Stimulated activated CD8-positive, alpha-beta memory T cell treated with anti-CD3 and anti-CD28 coated beads, Interleukin-7, amount 100 ng/mL, for 24 hours (primary cell): Measurements from ENCODE around the gene ITPA.

ENCODE experiments used
- DNase-seq: peaks from one replicate; pipeline ENCODE4 v3.0.0-alpha.2; 2020; ENCODE audit warnings: low read depth

ITPA gene

DNA sequence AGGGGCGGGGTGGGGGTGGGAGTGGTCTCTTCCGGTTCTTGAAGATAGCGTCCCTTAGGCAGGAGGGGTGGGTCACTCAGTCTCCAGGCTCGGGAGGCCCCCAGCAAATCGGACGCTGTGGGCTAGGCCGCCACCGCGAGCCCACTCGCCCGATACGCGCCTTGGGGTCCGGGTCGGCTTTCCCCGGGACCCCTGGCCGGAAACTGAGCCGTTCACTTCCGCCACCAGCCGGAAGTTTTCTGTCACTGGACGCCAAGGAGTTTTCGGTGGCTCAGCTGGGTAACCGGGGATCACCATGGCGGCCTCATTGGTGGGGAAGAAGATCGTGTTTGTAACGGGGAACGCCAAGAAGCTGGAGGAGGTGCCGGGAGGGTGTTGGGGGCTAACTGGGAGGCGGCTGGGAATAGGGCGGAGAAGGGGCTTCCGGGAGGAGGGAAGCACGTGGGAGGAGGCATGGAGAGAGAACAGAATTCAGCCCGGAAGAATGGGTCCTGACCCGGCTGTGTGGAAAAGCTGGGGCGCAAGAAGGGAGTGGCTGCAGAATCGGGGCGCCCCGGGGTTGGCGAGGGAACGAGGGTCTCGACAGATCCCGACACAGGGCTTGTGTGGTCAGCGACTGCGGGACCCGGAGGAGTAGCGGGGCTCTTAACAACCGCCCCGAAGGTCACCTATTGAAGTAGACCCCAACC lies at the start of gene ITPA:
TSS of gene ITPA (plus strand) at position 242 of the 689 bp plus-strand sequence. CDS start at position 296, 54 bp downstream.
- DNase-seq, result peak; percentile 38

DNA sequence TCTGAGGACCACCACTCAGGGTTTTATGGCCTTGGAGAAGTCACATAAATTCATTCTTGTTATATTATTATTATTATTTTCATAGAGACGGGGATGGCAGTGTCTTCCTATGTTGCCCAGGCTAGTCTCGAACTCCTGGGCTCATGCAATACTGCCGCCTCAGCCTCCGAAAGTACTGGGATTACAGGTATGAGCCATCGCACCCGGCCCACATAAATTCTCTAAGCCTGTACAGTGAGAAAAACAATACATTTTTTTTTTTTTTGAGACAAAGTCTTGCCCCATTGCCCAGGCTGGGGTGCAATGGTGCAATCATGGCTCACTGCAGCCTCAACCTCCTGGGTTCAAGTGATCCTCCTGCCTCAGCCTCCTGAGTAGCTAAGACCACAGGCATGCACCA lies 48.9 kb upstream of the ITPA start:
- no peak for DNase-seq

- no peak for DNase-seq
Measured at GRCh38 chr20:3161316-3162079, 47.8 kb upstream of the ITPA start.

- no peak for DNase-seq
Measured at GRCh38 chr20:3162080-3162611, 47.2 kb upstream of the ITPA start.

DNA sequence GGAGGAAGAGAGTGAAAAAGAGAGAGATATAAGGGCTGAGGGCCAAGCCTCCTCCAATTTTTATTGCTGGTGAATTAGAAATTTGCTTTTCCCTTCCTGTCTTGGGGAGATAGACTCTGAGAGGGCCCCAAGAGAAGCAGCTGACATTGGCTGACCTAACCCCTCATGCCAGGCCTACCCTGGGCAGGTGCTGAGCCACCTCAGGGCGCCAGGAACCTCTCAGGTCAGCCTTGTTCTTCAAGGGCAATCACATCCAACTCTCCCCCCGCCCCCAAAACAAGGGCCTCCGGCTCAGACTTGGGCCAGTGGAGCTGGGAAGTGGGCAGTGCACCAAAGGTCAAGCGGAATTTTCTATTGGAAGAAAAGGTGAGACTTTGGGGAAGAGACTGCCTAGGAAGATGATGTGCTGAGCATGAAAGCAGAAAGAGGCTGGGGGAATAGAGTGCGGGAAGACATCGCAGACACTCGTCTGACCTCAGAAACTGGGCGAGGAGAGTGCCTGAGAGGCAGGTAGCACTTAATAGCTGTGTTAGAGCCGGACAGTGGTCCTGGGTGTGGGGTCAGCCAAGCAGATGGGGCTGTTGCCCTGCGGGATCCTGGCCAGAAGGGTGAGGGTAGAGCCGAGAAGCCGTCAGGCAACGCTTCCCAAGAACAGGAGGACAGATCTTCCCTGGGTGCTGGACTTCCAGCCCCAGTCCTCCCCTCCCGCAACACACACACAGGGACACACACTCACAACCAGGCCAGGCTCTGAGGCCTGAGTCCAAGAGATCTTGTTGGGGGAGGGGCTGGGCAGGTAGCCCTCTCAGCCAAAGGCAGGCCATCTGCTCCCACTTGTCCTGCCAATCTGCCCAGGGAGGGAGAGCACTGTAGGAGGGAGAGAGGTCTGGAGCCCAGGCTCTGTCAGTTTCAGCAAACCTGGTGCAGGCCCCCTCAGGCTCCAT lies 45.9 kb upstream of the ITPA start:
- no peak for DNase-seq

DNA sequence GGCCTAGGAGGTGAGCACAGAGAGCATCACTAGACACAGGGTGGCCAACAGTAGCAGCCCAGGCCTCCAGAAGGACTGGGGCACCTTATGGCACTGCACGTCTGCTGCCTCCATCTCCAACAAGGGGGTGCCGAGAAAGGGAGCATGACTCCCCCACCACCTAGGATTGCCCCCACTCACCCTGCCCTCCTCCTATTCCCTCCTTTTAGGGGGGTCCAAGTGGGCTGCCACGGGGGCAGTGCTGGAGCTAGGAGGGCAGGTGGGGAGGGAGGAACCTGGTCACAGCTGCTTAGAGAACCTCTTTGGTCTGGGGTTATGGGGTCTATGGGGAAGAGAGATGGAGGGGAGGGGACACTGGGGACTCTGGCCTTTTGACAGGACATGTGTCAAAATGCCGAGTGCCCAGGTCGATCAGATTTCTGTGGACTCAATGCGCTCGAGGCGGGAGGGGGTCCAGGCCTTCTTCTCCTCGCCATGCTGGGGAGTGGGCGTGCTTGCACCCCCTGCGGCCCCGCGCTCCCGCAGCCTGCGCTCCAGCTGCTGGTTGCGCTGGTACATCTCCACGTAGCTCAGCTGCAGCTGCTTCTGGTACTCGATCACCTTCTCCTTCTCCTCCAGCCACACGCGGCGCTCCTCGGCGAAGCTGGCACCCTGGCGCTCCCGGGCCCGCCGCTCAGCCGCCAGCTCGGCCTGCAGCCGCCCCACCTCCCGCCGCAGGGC lies 45.1 kb upstream of the ITPA start:
- DNase-seq, result no peak

- DNase-seq, result no peak
Measured at GRCh38 chr20:3164763-3165410, 44.4 kb upstream of the ITPA start.

- DNase-seq, result no peak
Measured at GRCh38 chr20:3165473-3166337, 43.6 kb upstream of the ITPA start.

DNA sequence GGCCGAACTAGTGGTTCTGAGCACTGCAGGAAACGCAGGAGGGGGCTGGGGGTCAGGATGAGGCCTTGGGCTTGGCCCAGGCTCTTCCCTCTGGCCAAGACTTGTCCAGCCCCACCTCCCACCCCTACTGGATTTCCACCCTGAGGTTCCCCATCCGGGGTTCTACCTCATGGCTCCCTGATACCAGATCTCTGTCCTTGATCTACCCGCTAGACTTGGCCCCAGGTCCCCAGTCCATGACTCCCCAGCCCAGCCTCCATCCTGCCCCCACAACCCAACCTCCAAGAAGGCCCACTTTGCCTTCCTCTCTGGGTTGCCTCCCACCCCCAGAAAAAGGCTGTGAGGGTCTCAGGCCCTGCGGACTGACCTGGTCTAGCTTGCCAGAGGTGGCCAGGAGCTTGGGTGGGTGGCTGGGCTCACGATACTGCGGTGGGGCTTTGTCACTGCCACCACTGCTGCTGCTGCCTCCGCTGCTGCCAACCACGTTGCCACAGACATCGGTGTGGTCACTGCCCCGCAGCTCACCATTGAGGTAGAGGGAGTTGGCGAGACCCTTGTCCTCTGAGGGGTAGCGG lies 42.9 kb upstream of the ITPA start:
- DNase-seq, result no peak

- no peak for DNase-seq
Measured at GRCh38 chr20:3166913-3167342, 42.4 kb upstream of the ITPA start.

DNA sequence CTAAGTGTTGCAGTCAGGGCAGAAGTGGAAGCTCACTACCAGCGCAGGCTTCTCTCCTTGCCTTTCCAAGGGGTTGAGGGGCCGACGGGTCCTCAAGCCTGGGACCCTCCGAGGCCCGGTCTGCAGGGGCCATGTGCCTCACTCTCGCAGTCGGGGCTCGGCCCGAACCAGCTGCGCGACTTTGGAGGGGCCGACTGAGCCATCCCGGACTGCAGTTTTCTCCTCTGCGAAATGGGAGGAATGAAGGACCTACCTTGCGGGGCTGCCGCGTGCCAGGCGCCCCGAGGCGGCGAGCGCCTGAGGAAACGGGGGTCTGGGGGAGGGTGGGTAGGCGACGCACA lies 41.6 kb upstream of the ITPA start:
- no peak for DNase-seq

DNA sequence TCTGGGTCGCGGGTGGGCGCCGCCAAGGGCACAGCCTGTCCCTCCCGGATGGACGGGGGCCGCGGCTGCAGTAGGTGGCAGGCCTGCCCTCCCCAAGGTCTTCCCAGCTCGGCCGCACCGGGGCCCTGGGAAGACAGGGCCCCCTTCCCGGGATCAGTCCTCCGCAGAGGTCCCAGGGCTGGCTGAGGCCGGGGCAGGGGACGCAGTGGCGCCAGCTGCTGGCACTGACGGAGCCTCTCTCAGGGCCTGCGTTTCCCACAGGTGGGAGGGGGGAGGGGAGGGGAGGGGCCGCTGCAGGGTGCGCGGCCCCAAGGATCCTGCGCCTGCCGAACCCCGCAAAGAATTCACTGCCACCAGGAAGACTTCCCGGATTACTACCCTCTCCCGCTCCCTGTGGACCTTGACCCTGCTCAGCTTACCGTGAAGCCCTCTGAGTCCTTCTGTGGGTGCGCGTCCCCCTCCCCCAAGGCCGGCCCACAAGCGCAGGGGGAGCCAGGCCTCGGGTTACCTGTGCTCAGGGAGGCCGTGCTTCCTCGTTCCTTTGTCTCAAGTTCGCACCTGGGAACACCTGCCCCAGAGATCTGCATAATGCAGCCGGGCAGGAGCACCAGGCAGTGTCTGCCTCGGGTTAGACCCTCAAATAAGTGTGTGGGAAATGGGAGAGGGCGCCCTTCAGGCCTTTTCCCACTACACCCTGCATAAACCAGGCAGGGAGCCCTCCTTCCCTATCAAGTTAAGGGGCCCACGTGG lies 41.0 kb upstream of the ITPA start:
- no peak for DNase-seq

GRCh38 chr20:3168829-3169590 lies 40.3 kb upstream of the ITPA start:
- DNase-seq, result no peak

- no peak for DNase-seq
Measured at GRCh38 chr20:3171391-3172125, 37.7 kb upstream of the ITPA start.

DNA sequence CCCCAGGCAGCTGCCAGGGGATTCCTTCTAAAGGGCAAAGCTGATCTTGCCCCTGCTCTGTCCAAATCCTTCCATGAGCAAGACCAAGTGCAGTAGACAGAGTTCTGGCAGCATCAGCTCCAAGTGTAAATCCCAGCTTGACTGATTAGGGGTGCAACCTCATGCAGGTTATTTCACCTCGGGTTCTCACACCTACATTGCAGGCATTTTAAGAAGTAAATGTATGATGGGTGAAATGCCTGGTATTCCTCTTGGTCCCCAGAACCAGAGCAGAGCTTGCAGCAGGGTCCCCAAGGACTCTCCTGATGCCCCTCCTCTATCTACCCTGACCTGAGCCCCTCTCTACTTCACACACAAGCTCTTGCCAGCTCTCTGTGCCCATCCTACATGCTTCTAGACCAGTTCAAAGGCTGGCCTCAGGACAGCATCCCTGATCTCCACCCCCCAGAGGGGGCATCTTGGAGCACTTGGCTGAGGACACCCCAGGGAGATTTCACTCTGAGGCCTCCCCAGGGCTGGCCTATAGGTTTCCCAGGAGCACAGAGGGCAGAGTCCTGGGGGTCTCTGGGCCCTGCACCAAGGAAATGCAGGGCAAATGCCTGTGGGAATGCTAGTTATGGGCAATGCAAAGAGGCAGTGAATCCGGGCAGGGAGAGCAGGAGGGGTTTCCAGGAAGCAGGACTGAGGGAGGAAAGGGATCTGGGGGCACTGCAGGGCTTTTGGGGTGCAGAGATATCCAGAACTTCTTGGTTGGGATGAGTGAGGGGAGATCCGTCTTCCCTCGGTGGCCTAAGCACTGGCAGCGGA lies 37.0 kb upstream of the ITPA start:
- DNase-seq, result no peak

DNA sequence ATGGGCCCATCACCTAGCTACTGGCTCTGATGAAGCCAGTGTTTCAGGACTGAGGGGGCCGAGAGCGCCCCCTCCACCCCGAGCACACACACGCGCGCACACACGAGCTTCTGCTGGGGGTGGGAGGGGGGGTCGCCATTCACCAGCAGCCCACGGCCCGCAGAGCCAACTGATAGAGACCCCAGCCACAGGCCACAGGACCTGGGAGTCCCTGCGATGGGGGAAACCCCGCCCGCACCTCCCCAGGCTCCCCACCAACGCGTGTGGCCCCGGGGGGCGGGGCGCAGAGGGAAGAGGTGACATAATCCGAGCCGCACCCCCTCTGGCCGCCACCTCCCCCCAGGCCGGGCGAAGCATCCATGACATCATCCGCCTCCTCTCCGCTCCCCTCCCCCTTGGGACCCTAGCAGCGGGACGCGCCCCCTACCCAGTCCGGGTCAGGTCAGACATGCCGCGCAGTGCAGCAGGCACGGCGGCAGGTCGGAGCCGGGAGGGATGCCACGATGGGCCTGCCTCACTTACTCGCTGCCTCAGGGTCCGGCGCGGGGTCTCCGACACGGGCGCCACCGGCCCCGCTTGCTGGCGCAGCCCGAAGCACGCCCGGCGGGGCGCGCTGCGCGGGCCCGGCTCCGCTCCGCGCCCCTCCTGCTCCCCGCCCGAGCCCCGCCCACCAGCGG lies 36.2 kb upstream of the ITPA start, which contains the start of gene LZTS3:
TSS of gene LZTS3 (minus strand) at position 617 of the 677 bp plus-strand sequence. CDS start 6,386 bp downstream, outside the sequence.
- peak; percentile 52 for DNase-seq
